Measurements from ENCODE around the gene HTR6. TPM values are rescaled to one million over a fixed set of nuclear protein-coding genes. Genes with fewer than 3 reads are reported as not detected.

The HTR6 gene
- polyA plus RNA-seq, 1 experiment = not detected

- H3K27me3 ChIP-seq (ENCODE audit: control insufficient read depth, insufficient read depth, low read length) = no peaks in the 10 kb centered on the region
- H3K36me3 ChIP-seq (ENCODE audit: control insufficient read depth, insufficient read depth, low read length) = peaks cover 1% of the 10 kb centered on the region; the same call in 1 of the 2 replicates
- CTCF ChIA-PET = interaction anchor here (0.6 to 9.3 kb wide), 5 partner anchors 14 to 624 kb away, joined by 3 to 162 read pairs (median 3); no protein-coding TSS in a partner anchor
- no peak overlapping the region for H3K4me3 ChIP-seq (ENCODE audit: low read depth, low read length)
- POLR2A ChIA-PET = no interaction called here
- TF ChIP-seq, protein P1, sequence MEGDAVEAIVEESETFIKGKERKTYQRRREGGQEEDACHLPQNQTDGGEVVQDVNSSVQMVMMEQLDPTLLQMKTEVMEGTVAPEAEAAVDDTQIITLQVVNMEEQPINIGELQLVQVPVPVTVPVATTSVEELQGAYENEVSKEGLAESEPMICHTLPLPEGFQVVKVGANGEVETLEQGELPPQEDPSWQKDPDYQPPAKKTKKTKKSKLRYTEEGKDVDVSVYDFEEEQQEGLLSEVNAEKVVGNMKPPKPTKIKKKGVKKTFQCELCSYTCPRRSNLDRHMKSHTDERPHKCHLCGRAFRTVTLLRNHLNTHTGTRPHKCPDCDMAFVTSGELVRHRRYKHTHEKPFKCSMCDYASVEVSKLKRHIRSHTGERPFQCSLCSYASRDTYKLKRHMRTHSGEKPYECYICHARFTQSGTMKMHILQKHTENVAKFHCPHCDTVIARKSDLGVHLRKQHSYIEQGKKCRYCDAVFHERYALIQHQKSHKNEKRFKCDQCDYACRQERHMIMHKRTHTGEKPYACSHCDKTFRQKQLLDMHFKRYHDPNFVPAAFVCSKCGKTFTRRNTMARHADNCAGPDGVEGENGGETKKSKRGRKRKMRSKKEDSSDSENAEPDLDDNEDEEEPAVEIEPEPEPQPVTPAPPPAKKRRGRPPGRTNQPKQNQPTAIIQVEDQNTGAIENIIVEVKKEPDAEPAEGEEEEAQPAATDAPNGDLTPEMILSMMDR (IDR thresholded peaks at IDR 0.05; ENCODE audit: insufficient read depth, low read depth, low read length) = no peak
- no peak for DNase-seq (ENCODE audit: low read depth)
Measured at GRCh38 chr1:19708567-19709110, 44.0 kb downstream of the HTR6 start.

DNA sequence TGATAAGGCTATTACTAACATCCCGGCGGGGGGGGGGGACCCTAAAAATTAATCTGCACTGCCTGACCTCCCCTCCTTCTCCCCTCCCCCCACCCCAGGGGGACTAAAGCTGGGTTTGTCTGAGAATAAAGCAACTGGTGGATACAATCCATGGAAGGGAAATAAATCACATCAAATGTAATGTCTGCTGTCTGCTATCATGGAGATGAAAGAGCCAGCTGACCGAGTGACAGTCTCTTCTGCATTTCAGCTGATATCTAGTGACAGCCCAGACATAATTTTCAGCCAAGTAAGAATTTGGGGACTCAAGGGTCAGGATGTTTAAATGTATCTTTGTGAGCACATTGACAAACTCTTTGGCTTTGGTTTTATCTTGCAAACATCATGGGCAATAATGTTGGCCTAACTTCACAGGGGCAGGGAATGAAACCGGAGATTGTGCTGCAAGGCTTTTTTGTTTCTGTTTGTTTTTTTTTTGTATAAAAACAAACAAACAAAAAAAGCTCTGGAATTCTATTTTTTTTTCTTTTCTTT is 44.7 kb downstream of the HTR6 start:
- CTCF ChIA-PET = interaction anchor here (0.6 to 9.3 kb wide), 3 partner anchors 13 to 104 kb away, joined by 3 to 162 read pairs (median 3); no protein-coding TSS in a partner anchor

GRCh38 chr1:19710825-19711611 is 46.3 kb downstream of the HTR6 start:
- ChIA-PET CTCF (no interaction called here), POLR2A (no interaction called here)
- TF ChIP-seq, protein P1 (IDR thresholded peaks at IDR 0.05; ENCODE audit: insufficient read depth, low read depth, low read length) = no peak
- no peaks in the 10 kb centered on the region for H3K27me3 ChIP-seq (ENCODE audit: control insufficient read depth, insufficient read depth, low read length)
- H3K36me3 ChIP-seq (ENCODE audit: control insufficient read depth, insufficient read depth, low read length) = peaks cover 1% of the 10 kb centered on the region; the same call in 1 of the 2 replicates
- DNase-seq (ENCODE audit: low read depth) = no peak
- no peak overlapping the region for H3K4me3 ChIP-seq (ENCODE audit: low read depth, low read length)

More for the DNA sequence above, 44.7 kb downstream of the HTR6 start:
- Histone ChIP-seq H3K4me3 (ENCODE audit: low read depth, low read length) (no peak overlapping the region), H3K36me3 (ENCODE audit: control insufficient read depth, insufficient read depth, low read length) (peaks cover 1% of the 10 kb centered on the region; the same call in 1 of the 2 replicates), H3K27me3 (ENCODE audit: control insufficient read depth, insufficient read depth, low read length) (no peaks in the 10 kb centered on the region)
- TF ChIP-seq, protein P1 (IDR thresholded peaks at IDR 0.05; ENCODE audit: insufficient read depth, low read depth, low read length) = no peak
- no peak for DNase-seq (ENCODE audit: low read depth)
- POLR2A ChIA-PET = no interaction called here

DNA sequence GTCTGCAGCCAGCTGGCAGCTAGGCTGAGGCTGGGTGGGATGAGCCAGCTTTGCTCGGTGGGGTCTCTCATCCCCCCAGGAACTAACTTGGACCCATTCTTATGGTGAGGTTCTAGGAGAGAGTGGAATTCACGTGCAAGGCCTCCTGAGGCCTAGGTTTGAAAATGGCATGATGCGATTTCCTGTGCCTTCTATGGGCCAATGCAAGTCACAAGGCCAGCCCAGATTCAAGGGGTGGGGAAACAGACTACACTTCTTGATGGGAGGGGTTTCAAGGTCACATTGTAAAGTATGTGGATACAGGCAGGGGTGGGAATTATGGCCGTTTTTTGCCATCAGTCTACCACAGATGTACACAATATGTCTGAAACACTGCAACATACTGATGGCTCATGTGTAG is 48.3 kb downstream of the HTR6 start:
- CTCF ChIA-PET = interaction anchor here (3.6 kb wide), 1 partner anchor 9 kb away, joined by 25 read pairs; no protein-coding TSS in a partner anchor
- TF ChIP-seq, protein P1 (IDR thresholded peaks at IDR 0.05; ENCODE audit: insufficient read depth, low read depth, low read length) = no peak
- Histone ChIP-seq H3K4me3 (ENCODE audit: low read depth, low read length) (no peak overlapping the region), H3K36me3 (ENCODE audit: control insufficient read depth, insufficient read depth, low read length) (0 out of 2 replicates have a peak, but pooled peaks cover 1% of the 10 kb centered on the region), H3K27me3 (ENCODE audit: control insufficient read depth, insufficient read depth, low read length) (no peaks in the 10 kb centered on the region)
- DNase-seq (ENCODE audit: low read depth) = no peak
- POLR2A ChIA-PET = no interaction called here

Data from BJ (cell line).